OCI-LY3 (cell line): ENCODE data around the gene MAPK8IP2.

Source experiments
- H2AFZ ChIP-seq: fragments of 200-600, 300-600 bp; shearing (Covaris generic); 2 replicates; pipeline ENCODE4 v1.6.0; 2014; ENCODE audit warnings: antibody characterized with exemption, low read depth, low read length
- H3K27ac ChIP-seq: fragments of 200-600, 300-600 bp; sonication (generic); 2 replicates; pipeline ENCODE4 v1.5.1; 2014; ENCODE audit warnings: mild to moderate bottlenecking, low read length, moderate library complexity, mixed read lengths
- H3K27me3 ChIP-seq: fragments of 200-600, 300-600 bp; sonication (generic); 2 replicates; pipeline ENCODE4 v1.6.1; 2014; ENCODE audit warnings: low read depth, low read length, mixed read lengths
- H3K36me3 ChIP-seq: fragments of 200-600, 300-600 bp; sonication (generic); replicated peaks from 2 replicates; pipeline ENCODE3; 2014; ENCODE audit warnings: low read depth, low read length, mixed read lengths
- H3K4me1 ChIP-seq: fragments of 300-600, 200-600 bp; sonication (generic); 2 replicates; pipeline ENCODE4 v1.6.1; 2014; ENCODE audit warnings: low read length, mixed read lengths
- H3K4me2 ChIP-seq: fragments of 200-600, 300-600 bp; sonication (generic); 2 replicates; pipeline ENCODE4 v1.6.1; 2014; ENCODE audit warnings: low read length, mixed read lengths
- H3K4me3 ChIP-seq: fragments of 300-600, 200-600 bp; sonication (generic); 2 replicates; pipeline ENCODE4 v1.5.1; 2014; ENCODE audit warnings: antibody characterized with exemption, mild to moderate bottlenecking, low read length, moderate library complexity
- H3K79me2 ChIP-seq: fragments of 300-600, 200-600 bp; shearing (Covaris generic); 2 replicates; pipeline ENCODE4 v1.6.1; 2014; ENCODE audit warnings: mild to moderate bottlenecking, low read length, mixed read lengths
- H3K9ac ChIP-seq: fragments of 300-600, 200-600 bp; shearing (Covaris generic); 2 replicates; pipeline ENCODE4 v1.6.0; 2014; ENCODE audit warnings: mild to moderate bottlenecking, low read length, moderate library complexity
- H3K9me3 ChIP-seq: fragments of 200-600, 300-600 bp; shearing (Covaris generic); 2 replicates; pipeline ENCODE4 v1.6.1; 2014; ENCODE audit warnings: low read length, mixed read lengths; ENCODE audit not compliant: insufficient read depth
- H4K20me1 ChIP-seq: fragments of 200-600, 300-600 bp; sonication (generic); 2 replicates; pipeline ENCODE4 v1.6.1; 2016; ENCODE audit warnings: low read length, mixed read lengths; ENCODE audit not compliant: insufficient read depth
- CTCF ChIP-seq: fragments of 200-600, 300-600 bp; sonication (generic); IDR thresholded peaks from 2 replicates; pipeline ENCODE4 v1.5.1; 2014; ENCODE audit warnings: antibody characterized with exemption, low read length, low read depth
- EZH2phosphoT487 ChIP-seq: fragments of 200-600 bp; shearing (Covaris generic); IDR thresholded peaks from 2 replicates; pipeline ENCODE4 v1.6.1; 2018; ENCODE audit warnings: antibody characterized with exemption, mixed run types, low read depth

The MAPK8IP2 gene

GRCh38 chr22:50569041-50569459 lies 31.5 kb upstream of the MAPK8IP2 start:
- H3K4me2 ChIP-seq, result no peak overlapping the region
- no peak overlapping the region for H3K9ac ChIP-seq
- no peaks in the 10 kb centered on the region for H4K20me1 ChIP-seq
- TF ChIP-seq CTCF (no peak), EZH2phosphoT487 (no peak)
- H3K27me3 ChIP-seq, result no peaks in the 10 kb centered on the region
- H2AFZ ChIP-seq, result no peak overlapping the region
- no peaks in the 10 kb centered on the region for H3K4me1 ChIP-seq
- no peak overlapping the region for H3K27ac ChIP-seq
- H3K9me3 ChIP-seq, result no peaks in the 10 kb centered on the region
- no peak overlapping the region for H3K4me3 ChIP-seq
- H3K36me3 ChIP-seq, result peaks cover 6% of the 10 kb centered on the region
- no peaks in the 10 kb centered on the region for H3K79me2 ChIP-seq

GRCh38 chr22:50569896-50570535 lies 30.6 kb upstream of the MAPK8IP2 start:
- no peaks in the 10 kb centered on the region for H3K4me1 ChIP-seq
- H3K27ac ChIP-seq, result no peak overlapping the region
- no peak overlapping the region for H2AFZ ChIP-seq
- H3K9me3 ChIP-seq, result no peaks in the 10 kb centered on the region
- no peaks in the 10 kb centered on the region for H3K27me3 ChIP-seq
- no peak overlapping the region for H3K4me2 ChIP-seq
- H3K79me2 ChIP-seq, result no peaks in the 10 kb centered on the region
- H3K4me3 ChIP-seq, result no peak overlapping the region
- H3K9ac ChIP-seq, result no peak overlapping the region
- H3K36me3 ChIP-seq, result peaks cover 6% of the 10 kb centered on the region
- no peaks in the 10 kb centered on the region for H4K20me1 ChIP-seq
- TF ChIP-seq CTCF (no peak), EZH2phosphoT487 (no peak)

GRCh38 chr22:50570861-50571260 lies 29.7 kb upstream of the MAPK8IP2 start:
- TF ChIP-seq CTCF (no peak), EZH2phosphoT487 (no peak)
- H3K36me3 ChIP-seq, result peaks cover 6% of the 10 kb centered on the region
- H4K20me1 ChIP-seq, result no peaks in the 10 kb centered on the region
- no peak overlapping the region for H3K4me2 ChIP-seq
- no peaks in the 10 kb centered on the region for H3K4me1 ChIP-seq
- no peak overlapping the region for H3K27ac ChIP-seq
- no peaks in the 10 kb centered on the region for H3K9me3 ChIP-seq
- H3K9ac ChIP-seq, result no peak overlapping the region
- H3K4me3 ChIP-seq, result no peak overlapping the region
- no peaks in the 10 kb centered on the region for H3K79me2 ChIP-seq
- H3K27me3 ChIP-seq, result no peaks in the 10 kb centered on the region
- H2AFZ ChIP-seq, result no peak overlapping the region

GRCh38 chr22:50571264-50572175 lies 29.1 kb upstream of the MAPK8IP2 start:
- no peaks in the 10 kb centered on the region for H3K4me1 ChIP-seq
- no peaks in the 10 kb centered on the region for H3K79me2 ChIP-seq
- no peak overlapping the region for H3K9ac ChIP-seq
- H3K9me3 ChIP-seq, result no peaks in the 10 kb centered on the region
- H3K27ac ChIP-seq, result no peak overlapping the region
- H3K27me3 ChIP-seq, result no peaks in the 10 kb centered on the region
- no peak for TF ChIP-seq EZH2phosphoT487
- no peak for TF ChIP-seq CTCF
- no peaks in the 10 kb centered on the region for H4K20me1 ChIP-seq
- peaks cover 6% of the 10 kb centered on the region for H3K36me3 ChIP-seq
- H3K4me2 ChIP-seq, result no peak overlapping the region
- H3K4me3 ChIP-seq, result no peak overlapping the region
- no peak overlapping the region for H2AFZ ChIP-seq
